Measurements from ENCODE around the gene LBX2. TPM values are rescaled to one million over a fixed set of nuclear protein-coding genes. Genes with fewer than 3 reads are reported as not detected.

The LBX2 gene
- total RNA-seq, result under 1 TPM; 0.36 to 0.51 TPM

- CTCF ChIA-PET, result interaction anchor here (0.7 to 3.0 kb wide), 4 partner anchors 9 to 76 kb away, joined by 3 to 10 read pairs (median 4); partner anchors contain the start of genes AUP1 and HTRA2
Observed at GRCh38 chr2:74499267-74499939, at the start of gene LBX2. Gene LBX2 (minus strand): TSS chr2:74499603. CDS start chr2:74499537, 66 bp downstream.

GRCh38 chr2:74548285-74548899 lies 49.0 kb upstream of the LBX2 start:
- ChIA-PET CTCF (no interaction called here), POLR2A (interaction anchor here (0.6 kb wide), 1 partner anchor 17 kb away, joined by 3 read pairs; no protein-coding TSS in a partner anchor)

More at GRCh38 chr2:74499267-74499939, at the start of gene LBX2:
- POLR2A ChIA-PET, result interaction anchor here (0.6 to 1.1 kb wide), 2 partner anchors 17 to 30 kb away, joined by 3 read pairs; partner anchors contain the start of gene AUP1

GRCh38 chr2:74546004-74546403 lies 46.6 kb upstream of the LBX2 start:
- POLR2A ChIA-PET, result no interaction called here
- CTCF ChIA-PET, result no interaction called here

- ChIA-PET CTCF (no interaction called here), POLR2A (no interaction called here)
Observed at GRCh38 chr2:74544634-74545033, 45.2 kb upstream of the LBX2 start.

- ChIA-PET CTCF (interaction anchor here (0.7 kb wide), 1 partner anchor 269 kb away, joined by 3 read pairs; no protein-coding TSS in a partner anchor), POLR2A (interaction anchor here (0.7 kb wide), 1 partner anchor 28 kb away, joined by 3 read pairs; no protein-coding TSS in a partner anchor)
Observed at GRCh38 chr2:74542978-74543377, 43.6 kb upstream of the LBX2 start.

- ChIA-PET CTCF (no interaction called here), POLR2A (no interaction called here)
Observed at GRCh38 chr2:74540291-74540690, 40.9 kb upstream of the LBX2 start.

- POLR2A ChIA-PET, result no interaction called here
- CTCF ChIA-PET, result interaction anchor here (1.0 to 1.2 kb wide), 2 partner anchors 19 to 164 kb away, joined by 3 to 4 read pairs; no protein-coding TSS in a partner anchor
Observed at GRCh38 chr2:74538881-74539339, 39.5 kb upstream of the LBX2 start.

- POLR2A ChIA-PET, result no interaction called here
- CTCF ChIA-PET, result no interaction called here
Observed at GRCh38 chr2:74537140-74537539, 37.7 kb upstream of the LBX2 start.

- CTCF ChIA-PET, result no interaction called here
- POLR2A ChIA-PET, result no interaction called here
Observed at GRCh38 chr2:74536166-74536950, 37.0 kb upstream of the LBX2 start.

GRCh38 chr2:74535440-74535965 lies 36.1 kb upstream of the LBX2 start:
- ChIA-PET POLR2A (no interaction called here), CTCF (no interaction called here)

- CTCF ChIA-PET, result interaction anchor here (1.3 kb wide), 1 partner anchor 14 kb away, joined by 3 read pairs; no protein-coding TSS in a partner anchor
- POLR2A ChIA-PET, result no interaction called here
Observed at GRCh38 chr2:74534411-74534810, 35.0 kb upstream of the LBX2 start.

- ChIA-PET POLR2A (no interaction called here), CTCF (interaction anchor here (1.1 to 1.5 kb wide), 4 partner anchors 13 to 142 kb away, joined by 3 to 5 read pairs (median 4); partner anchors contain the start of gene PCGF1)
Observed at GRCh38 chr2:74533464-74533863, 34.1 kb upstream of the LBX2 start.

GRCh38 chr2:74532222-74532621 lies 32.8 kb upstream of the LBX2 start:
- ChIA-PET POLR2A (interaction anchor here (0.9 to 1.2 kb wide), 2 partner anchors 17 to 50 kb away, joined by 3 to 8 read pairs; partner anchors contain the start of gene CCDC142), CTCF (interaction anchor here (0.8 to 4.1 kb wide), 7 partner anchors 19 to 140 kb away, joined by 3 to 20 read pairs (median 5); partner anchors contain the start of genes CCDC142, PCGF1 and TTC31)

- CTCF ChIA-PET, result interaction anchor here (0.8 to 4.1 kb wide), 5 partner anchors 10 to 55 kb away, joined by 3 to 20 read pairs (median 5); partner anchors contain the start of genes CCDC142 and TTC31
Observed at GRCh38 chr2:74531666-74532065, 32.3 kb upstream of the LBX2 start.

GRCh38 chr2:74530239-74531187 lies 31.1 kb upstream of the LBX2 start:
- CTCF ChIA-PET, result interaction anchor here (0.8 to 4.1 kb wide), 7 partner anchors 8 to 74 kb away, joined by 3 to 20 read pairs (median 7); partner anchors contain the start of genes CCDC142, LBX2, MRPL53 and TTC31
- POLR2A ChIA-PET, result interaction anchor here (0.5 to 1.7 kb wide), 11 partner anchors 15 to 331 kb away, joined by 3 to 10 read pairs (median 6); partner anchors contain the start of gene WBP1

More at GRCh38 chr2:74531666-74532065, 32.3 kb upstream of the LBX2 start:
- POLR2A ChIA-PET, result interaction anchor here (0.6 to 1.2 kb wide), 4 partner anchors 16 to 73 kb away, joined by 3 to 8 read pairs (median 4); partner anchors contain the start of genes CCDC142 and WBP1

GRCh38 chr2:74529357-74530238 lies 30.2 kb upstream of the LBX2 start, which contains the start of the genes AUP1 and HTRA2:
Gene AUP1 (minus strand): TSS chr2:74529706. CDS start chr2:74529629, 77 bp downstream.
Gene HTRA2 (plus strand): TSS chr2:74529933. CDS start chr2:74530007, 74 bp downstream.
- ChIA-PET CTCF (interaction anchor here (0.6 to 4.1 kb wide), 9 partner anchors 10 to 73 kb away, joined by 3 to 20 read pairs (median 5); partner anchors contain the start of genes CCDC142, LBX2, MRPL53 and TTC31), POLR2A (interaction anchor here (0.5 to 1.7 kb wide), 9 partner anchors 15 to 330 kb away, joined by 3 to 8 read pairs (median 6); partner anchors contain the start of genes LBX2, MRPL53, TLX2 and WBP1)

Data from activated CD8-positive, alpha-beta memory T cell treated with anti-CD3 and anti-CD28 coated beads for 36 hours (primary cell).